Measurements from ENCODE around the gene NATD1.

Gene NATD1, protein sequence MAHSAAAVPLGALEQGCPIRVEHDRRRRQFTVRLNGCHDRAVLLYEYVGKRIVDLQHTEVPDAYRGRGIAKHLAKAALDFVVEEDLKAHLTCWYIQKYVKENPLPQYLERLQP

DNA sequence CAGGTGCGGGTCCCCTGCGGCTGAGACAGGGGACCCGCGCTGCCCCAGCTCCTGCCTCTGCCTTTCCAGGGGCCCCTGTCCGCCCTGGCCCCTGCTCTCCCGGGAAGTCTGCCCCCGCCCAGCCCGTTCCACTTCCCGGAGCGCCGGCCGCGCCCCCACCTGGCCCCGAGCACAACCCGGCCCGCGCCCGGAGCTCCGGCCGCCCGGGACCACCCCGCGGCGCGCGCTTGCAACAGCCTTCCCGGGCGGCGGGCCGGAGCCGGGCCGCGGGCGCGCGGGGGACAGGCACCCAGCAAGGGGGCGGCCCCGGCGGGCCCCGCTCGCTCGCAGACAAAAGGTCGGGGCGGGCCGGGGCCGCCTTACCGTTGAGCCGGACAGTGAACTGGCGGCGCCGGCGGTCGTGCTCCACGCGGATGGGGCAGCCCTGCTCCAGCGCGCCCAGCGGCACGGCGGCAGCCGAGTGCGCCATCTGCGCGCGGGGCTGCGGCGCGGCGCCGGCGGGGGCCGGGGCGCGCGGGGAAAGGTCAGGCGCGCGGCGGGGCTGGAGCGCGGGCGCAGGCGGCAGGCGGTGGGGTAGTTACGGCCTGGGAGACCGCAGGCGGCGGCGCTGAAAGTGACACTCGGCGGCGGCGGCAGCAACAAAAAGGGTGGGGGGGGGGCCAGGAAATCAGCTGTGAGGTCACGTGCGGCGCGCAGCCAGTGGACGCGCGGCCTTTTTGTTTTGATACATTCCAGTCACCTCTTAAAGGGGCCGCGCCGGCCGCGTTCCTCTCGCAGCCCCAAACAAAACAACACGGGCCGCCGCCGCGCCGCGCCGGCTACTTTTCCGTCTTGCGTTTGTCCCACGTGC lies at the start of gene NATD1:
TSS of gene NATD1 (minus strand) at position 615 of the 850 bp plus-strand sequence. CDS start at position 469, 146 bp downstream.
- no peak for DNase-seq

DNA sequence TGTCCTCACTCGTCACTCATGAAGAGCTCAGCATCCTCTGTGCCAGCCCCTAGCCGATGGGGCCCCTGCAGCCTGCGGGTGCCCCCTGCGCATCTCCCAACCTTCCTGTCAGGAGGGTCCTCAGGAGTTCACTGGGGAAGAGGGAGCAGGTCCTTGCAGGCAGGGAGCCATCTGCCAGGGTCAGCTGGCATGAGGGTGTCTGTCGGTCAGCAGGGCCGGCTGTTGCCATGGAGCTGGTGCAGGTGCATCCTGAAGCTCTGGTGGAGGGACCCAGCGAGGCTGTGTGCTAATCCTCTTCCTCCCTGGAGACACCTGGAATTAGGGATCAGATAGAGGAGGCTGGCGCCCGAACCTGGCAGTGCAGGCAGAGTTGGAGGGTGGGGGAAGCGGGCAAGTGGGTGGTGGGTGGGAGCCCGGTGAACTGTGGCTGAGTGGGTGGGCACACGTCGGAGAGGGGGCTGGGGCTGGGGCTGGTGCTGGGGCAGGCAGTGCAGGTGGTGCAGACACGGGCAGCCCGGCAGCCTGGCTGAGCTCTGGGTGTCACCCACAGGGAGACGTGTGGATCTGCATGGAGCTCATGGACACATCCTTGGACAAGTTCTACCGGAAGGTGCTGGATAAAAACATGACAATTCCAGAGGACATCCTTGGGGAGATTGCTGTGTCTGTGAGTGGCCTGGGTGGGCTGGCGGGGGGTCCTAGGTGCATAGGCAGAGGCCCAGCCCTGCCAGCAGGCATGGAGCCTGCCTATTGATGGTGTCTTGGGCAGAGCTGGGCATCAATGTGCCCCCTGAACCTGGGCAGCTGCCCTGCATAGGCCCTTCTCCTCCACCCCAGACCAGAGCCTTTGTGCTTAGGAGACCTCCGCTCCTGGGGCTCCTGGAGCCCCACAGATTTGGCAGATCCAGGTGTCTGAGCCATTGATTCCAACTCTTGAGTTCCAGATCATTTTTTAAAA lies 48.7 kb upstream of the NATD1 start:
- DNase-seq = no peak

DNA sequence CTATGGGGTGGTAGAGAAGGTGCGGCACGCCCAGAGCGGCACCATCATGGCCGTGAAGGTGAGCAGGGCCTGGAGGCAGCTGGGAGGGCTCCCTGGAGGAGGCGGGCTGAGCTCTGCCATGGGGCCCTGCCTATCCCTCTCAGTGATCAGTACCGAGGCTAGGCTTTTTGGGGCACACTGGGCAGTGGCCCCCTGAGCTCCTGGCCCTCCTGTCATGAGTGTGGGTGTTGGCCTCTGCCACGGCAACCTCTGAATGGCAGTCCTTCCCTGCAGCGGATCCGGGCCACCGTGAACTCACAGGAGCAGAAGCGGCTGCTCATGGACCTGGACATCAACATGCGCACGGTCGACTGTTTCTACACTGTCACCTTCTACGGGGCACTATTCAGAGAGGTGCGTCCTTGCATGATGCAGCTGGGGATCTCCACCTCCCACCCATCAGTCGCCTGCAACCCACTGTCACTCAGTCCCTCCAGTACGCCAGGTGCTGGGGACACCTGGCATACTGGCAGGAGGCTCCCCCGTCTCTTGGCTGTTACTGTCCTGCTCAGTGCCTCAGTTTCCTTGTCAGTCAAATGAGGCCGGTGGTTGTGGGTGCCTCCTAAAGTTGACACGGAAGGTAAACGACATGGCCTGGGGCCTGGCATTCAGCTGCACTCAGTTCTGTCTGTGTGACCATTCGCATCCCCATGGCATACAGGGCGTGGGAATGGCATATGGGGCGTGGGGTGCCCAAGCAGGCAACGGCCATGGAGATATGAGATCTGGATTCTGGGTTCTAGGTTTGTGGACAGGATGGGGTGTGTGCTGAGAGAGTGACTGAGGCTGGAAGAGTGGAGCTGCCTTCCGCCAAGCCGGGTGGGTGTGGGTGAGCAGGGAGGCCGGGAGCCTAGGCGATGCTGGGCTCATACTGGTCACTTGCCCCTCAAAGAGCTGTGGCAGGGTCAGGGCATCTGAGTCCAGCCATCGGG lies 47.7 kb upstream of the NATD1 start:
- no peak for DNase-seq

DNA sequence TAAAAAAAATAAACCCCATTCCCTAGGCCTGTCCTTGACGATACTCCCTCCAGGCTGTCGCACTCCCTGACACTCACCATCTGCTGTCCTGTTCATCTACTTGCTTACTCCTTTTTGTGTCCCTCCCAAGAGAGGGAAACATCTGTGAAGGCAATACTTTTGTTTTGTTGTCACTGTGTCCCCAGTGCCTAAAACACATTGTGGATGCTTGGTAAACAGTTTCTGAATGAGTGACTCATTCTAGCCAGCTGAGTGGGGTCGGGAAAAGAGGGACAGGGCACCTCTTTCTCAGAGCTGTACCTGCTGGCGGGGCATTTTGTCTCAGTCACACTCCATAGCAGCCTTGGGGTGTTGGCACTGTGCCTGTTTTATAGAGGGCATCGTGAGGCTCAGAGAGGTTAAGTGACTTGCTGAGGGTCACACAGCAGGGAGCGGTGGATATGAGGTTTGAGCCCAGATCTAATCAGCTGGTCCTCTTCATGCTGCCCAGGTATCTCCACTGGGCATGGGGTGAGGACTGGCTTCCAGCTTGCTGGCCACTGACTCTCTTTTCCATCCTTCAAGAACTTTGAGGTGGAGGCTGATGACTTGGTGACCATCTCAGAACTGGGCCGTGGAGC lies 46.9 kb upstream of the NATD1 start:
- DNase-seq = no peak

DNA sequence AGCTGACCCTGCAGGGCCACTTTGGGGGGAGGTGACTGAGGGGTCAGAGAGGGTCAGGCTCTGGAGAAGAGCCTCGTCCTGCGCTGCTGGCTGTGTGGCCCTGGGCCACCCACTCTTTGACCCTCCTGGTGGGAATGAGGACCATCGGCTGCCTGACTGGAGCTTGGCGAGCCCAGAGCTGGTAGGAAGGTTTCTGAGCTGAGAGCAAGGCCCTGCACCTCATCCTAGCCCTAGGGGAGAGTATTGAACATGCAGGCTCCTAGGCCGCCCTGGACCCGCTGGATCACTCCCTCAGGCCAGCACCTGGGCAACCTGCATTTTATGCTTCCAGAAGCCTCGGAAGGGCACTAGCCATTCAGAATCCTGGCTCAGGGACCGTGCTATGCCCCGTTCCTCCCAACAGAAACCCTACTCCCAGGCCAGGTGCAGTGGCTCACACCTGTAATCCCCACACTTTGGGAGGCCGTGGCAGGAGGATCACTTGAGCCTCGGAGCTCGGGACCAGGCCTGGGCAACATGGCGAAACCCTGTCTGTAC lies 45.8 kb upstream of the NATD1 start:
- DNase-seq = no peak

DNA sequence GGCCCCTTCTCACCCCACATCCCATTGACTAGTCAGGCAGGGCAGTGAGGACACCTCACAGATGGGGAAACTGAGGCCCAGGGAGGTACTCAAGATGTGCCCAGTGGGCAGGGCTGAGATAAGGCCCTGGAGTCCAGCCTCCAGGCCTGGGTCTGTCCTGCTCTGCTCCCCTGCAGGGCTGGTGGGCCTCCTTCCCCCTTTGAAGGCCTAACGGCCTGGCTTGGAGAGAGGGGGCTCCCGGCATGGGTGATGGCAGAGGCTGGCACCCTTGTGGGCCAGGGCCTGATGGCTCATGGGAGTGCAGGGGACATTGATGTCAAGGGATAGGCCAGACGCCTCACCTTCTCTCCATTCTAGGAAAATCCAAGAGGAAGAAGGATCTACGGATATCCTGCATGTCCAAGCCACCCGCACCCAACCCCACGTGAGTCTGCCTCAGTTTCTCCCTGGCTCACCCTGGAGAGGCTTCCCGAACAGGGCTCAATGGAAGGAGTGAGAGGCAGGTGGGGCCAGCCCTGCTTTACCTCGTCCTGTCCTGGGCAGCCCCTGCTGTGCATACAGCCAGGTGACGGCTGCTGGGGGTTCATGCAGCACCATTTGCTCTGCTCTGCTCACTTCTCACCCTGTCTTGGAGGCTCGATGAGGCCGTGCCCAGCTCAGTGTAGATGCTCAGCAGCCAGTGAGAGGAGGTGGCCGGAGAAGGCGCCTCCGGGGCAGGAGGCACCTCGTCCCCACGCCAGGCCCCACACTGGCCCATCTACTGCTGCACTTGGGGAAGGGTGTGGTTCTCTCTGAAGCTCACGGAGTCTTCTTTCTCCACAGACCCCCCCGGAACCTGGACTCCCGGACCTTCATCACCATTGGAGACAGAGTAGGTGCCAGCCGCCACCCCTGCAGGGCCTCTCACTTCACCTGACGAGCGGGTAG lies 45.1 kb upstream of the NATD1 start:
- DNase-seq = no peak

DNA sequence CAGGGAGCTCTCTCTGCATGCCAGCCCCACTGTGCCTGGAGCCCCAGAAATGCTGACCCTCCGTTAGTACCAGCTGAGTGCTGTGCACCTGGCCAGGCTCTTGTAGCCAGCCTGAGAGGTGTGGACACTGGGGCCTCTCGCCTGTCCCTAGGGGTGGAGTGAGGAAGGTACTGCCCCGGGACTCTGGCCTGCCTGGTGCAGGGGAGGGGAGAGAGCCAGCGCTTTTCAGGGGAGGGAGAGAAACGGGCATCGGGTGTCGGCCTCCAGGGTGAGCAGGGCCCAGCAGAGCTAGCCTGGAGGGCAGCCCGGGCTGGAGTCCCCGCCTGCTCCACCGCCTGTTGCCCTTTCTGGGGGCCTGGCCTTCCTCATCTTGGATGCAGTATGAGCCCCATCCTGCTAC lies 44.4 kb upstream of the NATD1 start:
- DNase-seq = no peak

DNA sequence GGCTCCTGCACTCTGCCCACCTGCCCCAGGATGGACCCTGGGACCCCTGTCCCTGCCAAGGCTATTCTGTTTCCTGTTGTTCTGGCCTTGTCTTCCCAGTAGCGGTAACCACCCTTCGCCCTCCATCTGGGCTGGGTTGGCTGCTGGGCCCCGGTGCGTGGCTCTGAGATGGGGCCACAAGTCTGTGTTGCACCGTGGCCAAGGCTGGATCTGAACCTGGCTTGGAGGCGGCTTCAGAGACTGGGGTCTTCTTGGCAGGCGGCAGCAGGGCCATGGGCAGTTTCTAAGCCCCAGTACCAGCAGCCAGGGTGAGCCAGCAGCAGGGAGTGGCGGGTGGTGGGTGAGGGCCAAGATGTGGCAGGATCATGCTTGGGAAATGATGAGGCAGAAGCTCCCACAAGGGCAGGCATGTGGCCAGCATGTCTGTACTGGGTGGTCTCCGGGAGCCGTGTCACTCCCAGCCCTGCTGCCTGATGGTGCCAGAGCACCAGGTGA lies 43.9 kb upstream of the NATD1 start:
- DNase-seq = no peak

DNA sequence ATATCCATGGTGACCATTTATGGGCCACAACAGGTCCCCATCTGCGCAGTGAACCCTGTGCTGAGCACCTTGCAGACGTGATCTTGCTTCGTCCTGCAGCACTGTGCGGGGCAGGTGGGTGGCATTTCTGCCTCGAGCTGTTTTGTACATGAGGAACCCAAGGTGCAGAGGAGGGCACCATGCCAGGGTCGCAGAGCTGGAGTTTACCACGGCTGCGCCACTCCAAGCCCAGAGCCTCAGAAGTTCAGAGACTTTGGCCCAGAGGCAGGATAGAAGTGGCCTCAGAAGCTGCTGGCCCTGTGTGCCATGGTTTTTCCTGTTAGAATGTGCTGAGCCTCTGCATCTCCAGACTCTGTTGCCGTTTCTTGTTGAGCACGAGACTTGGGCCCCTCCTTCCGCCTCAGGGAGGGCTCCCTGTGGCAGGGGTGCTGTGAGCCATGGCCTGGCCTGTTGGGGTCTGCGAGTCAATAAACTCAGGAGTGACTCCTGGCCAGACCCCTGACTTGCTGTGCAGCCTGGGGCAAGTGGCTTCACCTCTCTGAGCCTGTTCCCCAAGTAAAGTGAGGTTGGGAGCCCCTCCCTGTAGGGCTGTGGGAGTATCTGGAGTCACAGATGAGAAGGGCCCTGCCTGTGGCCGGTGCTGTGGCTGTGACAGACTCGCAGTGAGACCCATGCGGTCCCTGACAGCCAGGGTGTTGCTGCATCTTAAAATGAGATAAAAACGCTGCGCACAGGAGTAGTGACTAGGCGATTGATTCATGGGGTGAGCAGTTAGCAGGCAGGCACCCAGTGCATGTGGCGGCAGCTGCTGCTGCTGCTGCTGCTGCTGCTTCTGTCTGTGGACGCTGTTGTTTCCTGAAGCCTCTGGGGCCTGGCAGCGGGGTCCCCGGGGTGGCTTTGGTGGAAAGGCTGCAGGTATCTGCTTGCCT lies 43.2 kb upstream of the NATD1 start:
- DNase-seq = no peak

DNA sequence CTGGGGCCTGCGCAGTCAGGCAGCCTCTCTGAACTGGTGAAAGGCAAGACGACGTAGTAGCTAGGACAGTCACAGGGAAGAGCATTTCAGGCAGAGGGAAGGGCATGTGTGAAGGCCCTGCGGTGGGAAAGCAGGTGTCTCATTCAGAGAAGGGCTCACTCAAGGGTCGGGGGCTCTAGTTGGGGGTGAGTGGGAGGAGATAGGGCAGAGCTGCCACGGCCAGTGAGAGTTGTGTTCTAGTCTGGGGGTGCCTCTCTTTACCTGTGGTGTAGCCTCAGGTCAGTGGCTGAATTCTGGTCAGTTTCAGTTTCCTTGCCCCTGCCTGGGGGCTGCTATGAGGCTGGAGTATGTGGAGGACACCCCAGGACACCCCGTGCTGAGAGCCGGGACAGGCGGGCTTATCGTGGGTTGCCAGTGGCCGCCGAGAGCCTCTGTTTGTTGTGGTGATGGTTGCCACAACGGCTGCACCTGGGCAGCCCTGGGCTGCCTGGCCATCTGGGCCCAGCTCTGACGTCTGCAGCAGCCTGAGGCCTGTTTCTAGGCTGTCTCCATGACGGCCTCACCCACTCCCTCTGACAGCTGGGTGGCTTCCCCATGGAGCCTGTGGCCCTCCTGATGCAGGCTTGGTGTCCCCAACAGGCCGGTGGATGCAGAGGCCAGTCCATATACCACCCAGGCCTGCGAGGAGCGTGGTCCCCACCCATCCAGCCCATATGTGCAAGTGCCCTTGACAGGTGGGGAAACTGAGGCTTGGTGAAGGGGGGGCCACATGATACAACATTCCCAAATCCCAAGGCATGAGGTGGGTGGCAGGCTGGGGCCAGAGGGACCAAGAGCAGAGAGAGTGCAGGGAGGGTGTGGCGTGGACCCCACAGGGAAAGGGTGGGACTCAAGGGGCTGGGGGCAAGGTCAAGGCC lies 42.1 kb upstream of the NATD1 start:
- no peak for DNase-seq

DNA sequence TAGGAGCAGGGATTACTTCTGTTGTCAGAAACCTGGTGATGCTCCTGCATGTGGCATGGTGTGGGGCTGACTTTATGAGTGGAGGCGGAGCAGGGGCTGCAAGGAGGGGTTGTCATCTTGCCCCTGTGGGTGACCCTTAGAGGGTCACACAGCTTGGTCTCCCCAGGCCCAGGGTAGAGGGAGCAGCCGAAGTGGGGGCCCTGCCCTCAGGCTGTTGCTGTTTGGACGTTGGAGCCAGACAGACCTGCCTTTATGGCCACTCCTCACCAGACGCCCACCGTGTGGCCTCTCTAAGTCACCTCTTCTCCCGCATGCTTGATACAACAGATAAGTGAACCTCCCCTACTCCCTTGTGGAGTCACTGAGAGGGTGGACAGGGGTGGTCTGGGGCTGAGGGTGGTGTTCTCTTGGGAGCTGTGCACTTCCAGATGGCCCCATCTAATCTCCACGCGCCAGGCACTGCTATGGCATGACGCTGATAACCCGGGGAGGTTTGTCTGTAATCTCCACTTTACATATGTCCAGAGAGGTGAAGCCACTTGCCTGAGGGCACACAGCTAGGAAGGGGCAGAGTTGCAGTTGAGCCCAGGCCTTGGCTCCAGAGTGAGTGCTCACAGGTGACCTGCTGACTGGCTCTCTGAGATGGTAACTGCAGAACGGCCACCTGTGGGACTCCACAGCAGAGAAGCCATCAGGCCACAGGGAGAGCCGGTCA lies 41.3 kb upstream of the NATD1 start:
- DNase-seq = no peak

DNA sequence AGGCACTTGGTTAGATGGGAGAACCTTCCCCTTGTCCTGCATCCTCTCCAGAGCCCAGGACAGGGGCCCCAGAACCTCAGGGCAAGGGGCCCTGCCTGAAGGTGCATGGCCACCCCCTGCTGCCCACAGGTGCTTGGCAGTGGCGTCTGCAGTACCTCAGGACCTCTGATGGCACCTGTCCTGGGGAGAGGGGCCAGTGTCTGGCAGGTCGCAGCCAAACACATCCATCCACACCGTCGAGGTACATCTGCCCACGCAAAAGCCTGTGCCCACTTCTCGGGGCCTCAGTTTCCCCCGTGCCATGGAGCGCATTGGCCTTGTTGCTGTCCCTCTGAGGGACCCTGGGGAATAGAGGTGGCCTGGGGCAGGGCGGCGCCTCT lies 40.6 kb upstream of the NATD1 start:
- no peak for DNase-seq

DNA sequence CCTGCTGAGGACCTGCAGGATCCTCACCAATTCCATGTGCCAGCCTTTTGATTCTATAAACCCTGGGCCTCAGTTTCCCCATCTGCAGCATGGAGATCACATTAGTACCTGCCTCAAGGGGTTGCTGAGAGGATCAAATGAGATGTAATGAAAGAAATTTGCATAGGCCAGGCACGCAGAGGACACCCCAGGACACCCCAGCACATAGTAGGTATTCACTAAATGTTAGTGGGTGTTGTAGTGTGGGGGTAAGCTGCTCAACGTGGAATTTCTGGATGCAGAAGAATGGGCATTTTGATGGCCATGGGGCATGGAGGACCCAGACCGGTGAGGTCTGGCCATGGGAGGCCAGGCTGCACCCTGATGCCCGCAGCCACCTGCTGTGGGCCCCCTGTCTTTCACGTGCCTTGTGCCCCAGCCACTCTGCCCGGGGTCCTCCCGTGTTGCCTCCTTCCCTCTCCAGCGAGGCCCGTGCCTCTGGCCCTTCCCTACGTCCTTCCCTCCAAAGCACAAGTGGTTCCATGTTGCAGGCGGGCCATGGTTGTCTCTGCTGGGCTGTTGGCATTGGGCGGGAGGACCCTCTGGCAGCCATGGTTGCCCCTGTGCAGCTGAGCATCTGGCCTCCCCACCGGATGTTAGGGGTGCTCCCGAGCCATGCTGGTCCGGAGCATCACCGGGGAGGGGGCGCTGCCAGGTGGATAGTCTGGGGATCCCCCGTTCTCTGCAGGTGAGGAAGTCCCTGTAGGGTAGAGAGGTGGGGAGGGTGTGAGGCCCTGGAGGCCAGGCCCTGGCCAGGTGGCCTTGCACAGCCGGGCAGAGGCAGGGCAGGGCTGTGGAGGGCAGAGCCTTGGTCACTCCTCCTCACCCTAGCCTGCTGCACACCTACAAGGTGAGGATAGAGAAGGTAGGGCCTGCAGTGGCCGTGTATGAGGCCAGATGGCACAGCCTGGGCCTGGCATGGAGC lies 39.9 kb upstream of the NATD1 start:
- DNase-seq = no peak

DNA sequence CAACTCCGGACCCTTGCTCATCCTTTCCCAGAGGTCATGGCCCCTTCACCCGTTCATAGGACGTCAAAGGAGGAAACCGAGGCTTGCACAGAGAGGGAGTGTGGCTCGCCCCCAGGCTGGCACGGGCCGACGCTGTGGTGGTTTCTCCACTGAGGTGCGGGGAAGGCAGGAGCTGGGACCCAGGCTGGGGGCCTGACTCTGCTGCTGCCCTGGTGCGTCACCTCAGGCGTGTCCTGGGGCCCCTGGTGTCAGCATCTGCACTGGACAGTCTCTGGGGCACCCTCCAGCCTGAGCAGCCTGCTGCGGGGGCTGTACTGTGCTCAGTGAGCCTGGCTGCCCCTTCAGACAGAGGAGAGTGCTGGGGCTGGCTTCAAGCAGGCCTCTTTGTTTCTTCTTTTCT lies 38.7 kb upstream of the NATD1 start:
- DNase-seq = no peak

DNA sequence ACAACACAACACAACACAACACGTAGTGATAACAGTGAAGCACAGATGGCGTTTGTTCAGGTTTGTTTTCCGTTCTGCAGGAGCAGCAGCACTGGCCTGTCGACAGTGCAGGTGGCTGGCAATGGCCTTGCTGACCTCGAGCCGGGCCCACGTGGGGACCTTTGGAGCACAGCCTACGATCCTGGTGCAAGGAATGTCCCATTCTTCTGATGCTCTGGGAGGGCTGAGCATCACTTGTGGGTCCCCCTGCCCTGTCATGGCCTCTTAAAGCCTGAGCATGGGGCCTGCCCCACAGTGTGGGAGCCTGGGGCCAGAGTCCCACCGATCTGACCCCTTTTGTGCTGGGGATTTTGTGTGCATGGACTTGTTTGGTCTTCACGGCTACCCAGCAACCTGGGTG lies 38.1 kb upstream of the NATD1 start:
- no peak for DNase-seq

Measured in DMS79 (cell line).